K562 (cell line): ENCODE data around the gene GPHA2. TPM values are rescaled to one million over a fixed set of nuclear protein-coding genes. Genes with fewer than 3 reads are reported as not detected.

Experiments used
- BHLHE40 ChIP-seq: IDR thresholded peaks from 2 replicates; pipeline ENCODE4 v1.6.1; 2011; ENCODE audit warnings: low read length, improper control_type of control experiment
- CSDE1 ChIP-seq, 2 experiments: fragments of 450-650 bp; IDR thresholded peaks; 2 replicates each; pipeline ENCODE4 v1.6.1; 2016; ENCODE audit warnings: mild to moderate bottlenecking in 1 of 2
- E2F1 ChIP-seq: sonication (generic); formaldehyde crosslinking; IDR thresholded peaks from 2 replicates; pipeline ENCODE4 v1.8.1; 2023; ENCODE audit warnings: mild to moderate bottlenecking, missing genetic modification reagents, moderate library complexity
- EGR1 ChIP-seq: fragments of 450-650 bp; conservative IDR thresholded peaks from 2 replicates; pipeline ENCODE4 v1.6.1; 2017; ENCODE audit warnings: mild to moderate bottlenecking
- JUN ChIP-seq, 2 experiments: sonication (generic) in 1 of 2; formaldehyde crosslinking in 1 of 2; IDR thresholded peaks; 2 replicates each; pipeline versions ENCODE4 v1.6.1 to v1.8.0; 2012 to 2022; ENCODE audit warnings: borderline replicate concordance in 2 of 2, mild to moderate bottlenecking in 2 of 2, improper control_type of control experiment in 1 of 2, low read depth in 1 of 2, low read length in 1 of 2, missing genetic modification reagents in 1 of 2
- JUNB ChIP-seq: fragments of 450-650 bp; formaldehyde crosslinking; conservative IDR thresholded peaks from 2 replicates; pipeline ENCODE4 v1.4.0; 2020; ENCODE audit warnings: mild to moderate bottlenecking
- MGA ChIP-seq: fragments of 450-650 bp; IDR thresholded peaks from 2 replicates; pipeline ENCODE4 v1.6.1; 2016; ENCODE audit warnings: mild to moderate bottlenecking, moderate library complexity
- PCBP1 ChIP-seq: fragments of 200-400 bp; formaldehyde crosslinking; IDR thresholded peaks from 2 replicates; pipeline ENCODE4 v1.6.1; 2018; ENCODE audit warnings: mild to moderate bottlenecking, low read depth, low read length; ENCODE audit not compliant: poor library complexity, severe bottlenecking
- SMAD4 ChIP-seq: fragments of 250-450 bp; sonication (Bioruptor Pico); conservative IDR thresholded peaks from 2 replicates; pipeline ENCODE4 v1.8.0; 2021; ENCODE audit warnings: inconsistent platforms, mild to moderate bottlenecking, moderate library complexity
- TFAP4 ChIP-seq: sonication (generic); formaldehyde crosslinking; IDR thresholded peaks from 2 replicates; pipeline ENCODE4 v1.8.0; 2022; ENCODE audit warnings: missing genetic modification reagents, mild to moderate bottlenecking, moderate library complexity, borderline replicate concordance
- ZFP36 ChIP-seq: fragments of 150-350 bp; IDR thresholded peaks from 2 replicates; pipeline ENCODE4 v1.6.1; 2018; ENCODE audit warnings: low read length, low read depth; ENCODE audit not compliant: partially characterized antibody
- ZFX ChIP-seq: sonication (generic); formaldehyde crosslinking; IDR thresholded peaks from 2 replicates; pipeline ENCODE4 v1.8.0; 2022; ENCODE audit warnings: mild to moderate bottlenecking, missing genetic modification reagents, moderate library complexity
- polyA plus RNA-seq, 8 experiments: library from polyadenylated mRNA; depleted of rRNA in 4 of 8; stranded (reverse) in 5 of 8; unstranded in 3 of 8; fragments of >200 nt; fragmentation: Nextera tagmentation in 2 of 8; fragmentation: Illumina TruSeq in 1 of 8; extraction: Ambion mirVana in 2 of 8; extraction: Trizol in 1 of 8; gene quantifications; 2 replicates each; pipeline versions ENCODE4 v1.2.1 to v1.2.3, GENCODE V29; 2011 to 2014; ENCODE audit warnings: inconsistent platforms in 1 of 8, missing spikeins in 1 of 8
- total RNA-seq, 7 experiments: library from RNA; depleted of rRNA in 6 of 7; stranded (reverse); fragments of >200 nt in 6 of 7; fragmentation: Illumina TruSeq in 2 of 7; extraction: Trizol in 2 of 7; gene quantifications; 2 replicates each; pipeline versions ENCODE4 v1.2.1 to v1.2.3, GENCODE V29; 2011 to 2021; ENCODE audit warnings: low replicate concordance in 1 of 7

Gene GPHA2
- total and polyA plus RNA-seq, 9 of the 15 experiments (the other 6 are each of a cell fraction or from before 2014, with no cell fraction given), result 0.17 to 0.22 TPM; not detected in 7

GRCh38 chr11:64971421-64972233, 35.9 kb upstream of the GPHA2 start, which contains the start of gene MAJIN (continued):
- peak; percentile 100 for TF ChIP-seq MGA
- TF ChIP-seq JUNB (CRISPR knock-in tag), result no peak
- no peak for TF ChIP-seq EGR1
- TF ChIP-seq ZFX, result peak; percentile 50
- no peak for TF ChIP-seq ZFP36
- no peak for TF ChIP-seq CSDE1 (IDR thresholded peaks at IDR 0.05)
- TF ChIP-seq SMAD4 (CRISPR knock-in tag), result 0 out of 2 replicates have a peak, but pooled peaks have one; percentile 53
- peak; percentile 62 for TF ChIP-seq TFAP4 (CRISPR knock-in tag)
- TF ChIP-seq PCBP1, result peak; percentile 74
- peak; percentile 78 for TF ChIP-seq BHLHE40
- TF ChIP-seq JUN (IDR thresholded peaks at IDR 0.05; ENCODE audit: borderline replicate concordance, low read depth, low read length), result 0 out of 2 replicates have a peak, but pooled peaks have one; percentile 18
- peak; percentile 56; the same call in 1 of the 2 replicates for TF ChIP-seq JUN (CRISPR knock-in tag; IDR thresholded peaks at IDR 0.05; ENCODE audit: borderline replicate concordance)
- peak; percentile 58; the same call in 1 of the 2 replicates for TF ChIP-seq E2F1
